ENCODE measurements around the gene SMARCC1. TPM values are rescaled to one million over a fixed set of nuclear protein-coding genes. Genes with fewer than 3 reads are reported as not detected.
"Not testable (repeated sequence)": the region's sequence is repeated elsewhere in the genome, so short reads cannot be mapped to it uniquely, and the experiment has no call there.

SMARCC1 gene
- total RNA-seq, 6 experiments from 2014 or later = 65.8 to 81.9 (median 69.2) TPM

GRCh38 chr3:47747558-47747957 is 34.1 kb downstream of the SMARCC1 start:
- no peak overlapping the region for H3K27ac Mint-ChIP-seq
- no peaks in the 10 kb centered on the region for H3K27me3 Mint-ChIP-seq (ENCODE audit: insufficient read depth)
- no peaks in the 10 kb centered on the region for H3K9me3 Mint-ChIP-seq
- peaks cover 5% of the 10 kb centered on the region; the same call in 1 of the 2 replicates for H3K36me3 Mint-ChIP-seq (ENCODE audit: low read depth)
- no peak for DNase-seq
- no peak overlapping the region for H3K4me3 Mint-ChIP-seq
- TF ChIP-seq CTCF (IDR thresholded peaks at IDR 0.05) = no peak
- H3K4me1 Mint-ChIP-seq (ENCODE audit: low read depth) = peaks cover 10% of the 10 kb centered on the region

- Mint-ChIP-seq H3K4me3 (no peak overlapping the region), H3K4me1 (ENCODE audit: low read depth) (peaks cover 14% of the 10 kb centered on the region), H3K9me3 (no peaks in the 10 kb centered on the region), H3K27ac (no peak overlapping the region), H3K27me3 (ENCODE audit: insufficient read depth) (no peaks in the 10 kb centered on the region), H3K36me3 (ENCODE audit: low read depth) (peaks cover 5% of the 10 kb centered on the region; the same call in 1 of the 2 replicates)
- no peak for DNase-seq
- TF ChIP-seq CTCF (IDR thresholded peaks at IDR 0.05) = no peak
Observed at GRCh38 chr3:47746264-47746663, 35.4 kb downstream of the SMARCC1 start.

- Mint-ChIP-seq H3K36me3 (ENCODE audit: low read depth) (peaks cover 5% of the 10 kb centered on the region; the same call in 1 of the 2 replicates), H3K27me3 (ENCODE audit: insufficient read depth) (no peaks in the 10 kb centered on the region), H3K4me1 (ENCODE audit: low read depth) (peaks cover 14% of the 10 kb centered on the region), H3K4me3 (no peak overlapping the region), H3K9me3 (no peaks in the 10 kb centered on the region), H3K27ac (no peak overlapping the region)
- no peak for DNase-seq
- no peak for TF ChIP-seq CTCF (IDR thresholded peaks at IDR 0.05)
Observed at GRCh38 chr3:47743855-47744254, 37.8 kb downstream of the SMARCC1 start.

- not testable (repeated sequence) for H3K9me3 Mint-ChIP-seq; H3K27me3 Mint-ChIP-seq (ENCODE audit: insufficient read depth); H3K36me3 Mint-ChIP-seq (ENCODE audit: low read depth); H3K27ac Mint-ChIP-seq; H3K4me3 Mint-ChIP-seq
- DNase-seq = peak; percentile 5
- peaks cover 14% of the 10 kb centered on the region for H3K4me1 Mint-ChIP-seq (ENCODE audit: low read depth)
Observed at GRCh38 chr3:47743352-47743751, 38.3 kb downstream of the SMARCC1 start.

GRCh38 chr3:47741925-47742324 is 39.8 kb downstream of the SMARCC1 start:
- no peak overlapping the region for H3K27ac Mint-ChIP-seq
- DNase-seq = no peak
- no peaks in the 10 kb centered on the region for H3K27me3 Mint-ChIP-seq (ENCODE audit: insufficient read depth)
- H3K9me3 Mint-ChIP-seq = no peaks in the 10 kb centered on the region
- no peak for TF ChIP-seq CTCF (IDR thresholded peaks at IDR 0.05)
- peaks cover 14% of the 10 kb centered on the region for H3K4me1 Mint-ChIP-seq (ENCODE audit: low read depth)
- H3K36me3 Mint-ChIP-seq (ENCODE audit: low read depth) = peaks cover 5% of the 10 kb centered on the region; the same call in 1 of the 2 replicates
- H3K4me3 Mint-ChIP-seq = no peak overlapping the region

- Mint-ChIP-seq H3K27me3 (ENCODE audit: insufficient read depth) (no peaks in the 10 kb centered on the region), H3K9me3 (no peaks in the 10 kb centered on the region), H3K36me3 (ENCODE audit: low read depth) (peaks cover 36% of the 10 kb centered on the region), H3K27ac (no peak overlapping the region), H3K4me3 (no peak overlapping the region), H3K4me1 (ENCODE audit: low read depth) (no peaks in the 10 kb centered on the region)
- no peak for TF ChIP-seq CTCF (IDR thresholded peaks at IDR 0.05)
- no peak for DNase-seq
Observed at GRCh38 chr3:47732143-47732542, 49.5 kb downstream of the SMARCC1 start.

Data from HFFc6 (cell line).